Ovary (tissue), 9 donors: Measurements from ENCODE around the gene DYNLT3. TPM values are rescaled to one million over a fixed set of nuclear protein-coding genes. Genes with fewer than 3 reads are reported as not detected.

Experiments
- DNase-seq, 5 donors: peaks; one replicate each; pipeline ENCODE4 v3.0.0-alpha.2; 2019 to 2020
- H3K27ac ChIP-seq, 2 donors: fragments of 200-600 bp; one replicate each; pipeline versions ENCODE4 v1.5.1 to v1.8.0; 2019 to 2022
- H3K27me3 ChIP-seq: fragments of 200-600 bp; one replicate; pipeline ENCODE4 v1.8.0; 2022
- H3K36me3 ChIP-seq: fragments of 200-600 bp; sonication (generic); one replicate; pipeline ENCODE4 v1.5.1; 2019
- H3K4me1 ChIP-seq: one replicate; pipeline ENCODE4 v1.8.1; 2013; ENCODE audit warnings: mild to moderate bottlenecking, moderate library complexity; ENCODE audit not compliant: insufficient read depth
- H3K4me3 ChIP-seq: fragments of 200-600 bp; sonication (generic); one replicate; pipeline ENCODE4 v1.5.1; 2017
- H3K9me3 ChIP-seq, 2 donors: fragments of 200-600 bp in 1 of 2; sonication (generic) in 1 of 2; one replicate each; pipeline versions ENCODE4 v1.5.1 to v1.8.1; 2013 to 2019; ENCODE audit warnings: mild to moderate bottlenecking in 1 of 2, moderate library complexity in 1 of 2
- EP300 ChIP-seq: sonication (generic); formaldehyde crosslinking; IDR thresholded peaks from one replicate; pipeline ENCODE4 v1.6.1; 2017; ENCODE audit warnings: antibody characterized with exemption
- POLR2A ChIP-seq: fragments of 450-650 bp; IDR thresholded peaks from one replicate; pipeline ENCODE4 v1.6.1; 2017; ENCODE audit warnings: antibody characterized with exemption, mild to moderate bottlenecking, moderate library complexity
- WGBS, 3 donors: extraction: QIAGEN DNeasy Blood & Tissue Kit in 1 of 3; methylation state at CpG; one replicate each; pipeline versions ENCODE4 v1.1.5 to v1.1.7; 2013 to 2017; 5-methylcytosine and 5-hydroxymethylcytosine counted together
- intact Hi-C, 4 donors: fragments of 100-400 bp; cut with DNase I; formaldehyde crosslinking; loops; one replicate each; pipeline versions ENCODE4 v1.11.0 to v1.15.1; 2022 to 2023
- polyA plus RNA-seq, 2 donors: library from polyadenylated mRNA; stranded (reverse); fragments of 200-250 nt in 1 of 2; fragments of 350-450 nt in 1 of 2; fragmentation: Illumina TruSeq in 1 of 2; extraction: RNeasy Lipid Tissue Mini Kit (QIAGEN cat#74804) in 1 of 2; gene quantifications; one replicate each; pipeline ENCODE4 v1.2.3, GENCODE V29; 2013 to 2014
- total RNA-seq, 7 donors: library from RNA; depleted of rRNA in 2 of 7; stranded (reverse); fragments of >200 nt in 2 of 7; fragmentation: NEBNext Ultra II Directional in 3 of 7; extraction: Animal tissue kit (Norgen Biotek cat#: 25700) in 3 of 7; gene quantifications; one replicate each; pipeline versions ENCODE4 v1.1.0 to v1.2.4, GENCODE V29; 2016 to 2023
- TF ChIP-seq, protein P1 (sequence below), 3 donors: fragments of 450-650 bp in 2 of 3; fragments of 200-600 bp in 1 of 3; IDR thresholded peaks; one replicate each; pipeline versions ENCODE4 v1.5.1 to v1.8.0; 2016 to 2022; ENCODE audit warnings: antibody characterized with exemption in 3 of 3, mild to moderate bottlenecking in 1 of 3
- donor health status: DM: no; HTN: no; CAD: no; lungs with moderate emphysema.
- donor health status: DM: no; HTN: no; CAD: no.
- donor health status: Bipolar disorder and iron deficiency.
- donor health status: DM: yes; HTN: yes; CAD: no.
- donor health status: DM: no; HTN: no; CAD: no.
- donor health status: DM: yes; HTN: yes; CAD: no.

The DYNLT3 gene
- total and polyA plus RNA-seq, 9 donors = 20.0 to 33.3 (median 28.0) TPM

GRCh38 chrX:37829721-37830120, 17.6 kb downstream of the DYNLT3 start:
- Histone ChIP-seq H3K27ac (no peak overlapping the region), H3K27me3 (no peaks in the 10 kb centered on the region), H3K4me3 (no peak overlapping the region), H3K4me1 (no peaks in the 10 kb centered on the region), H3K36me3 (no peaks in the 10 kb centered on the region), H3K9me3 (no peaks in the 10 kb centered on the region)
- intact Hi-C loops = no loop called here
- DNase-seq = no peak
- WGBS, 3 donors = 44 to 58% (median 51%) methylated on average over 1 of the region's 1 CpG
- TF ChIP-seq, protein P1, sequence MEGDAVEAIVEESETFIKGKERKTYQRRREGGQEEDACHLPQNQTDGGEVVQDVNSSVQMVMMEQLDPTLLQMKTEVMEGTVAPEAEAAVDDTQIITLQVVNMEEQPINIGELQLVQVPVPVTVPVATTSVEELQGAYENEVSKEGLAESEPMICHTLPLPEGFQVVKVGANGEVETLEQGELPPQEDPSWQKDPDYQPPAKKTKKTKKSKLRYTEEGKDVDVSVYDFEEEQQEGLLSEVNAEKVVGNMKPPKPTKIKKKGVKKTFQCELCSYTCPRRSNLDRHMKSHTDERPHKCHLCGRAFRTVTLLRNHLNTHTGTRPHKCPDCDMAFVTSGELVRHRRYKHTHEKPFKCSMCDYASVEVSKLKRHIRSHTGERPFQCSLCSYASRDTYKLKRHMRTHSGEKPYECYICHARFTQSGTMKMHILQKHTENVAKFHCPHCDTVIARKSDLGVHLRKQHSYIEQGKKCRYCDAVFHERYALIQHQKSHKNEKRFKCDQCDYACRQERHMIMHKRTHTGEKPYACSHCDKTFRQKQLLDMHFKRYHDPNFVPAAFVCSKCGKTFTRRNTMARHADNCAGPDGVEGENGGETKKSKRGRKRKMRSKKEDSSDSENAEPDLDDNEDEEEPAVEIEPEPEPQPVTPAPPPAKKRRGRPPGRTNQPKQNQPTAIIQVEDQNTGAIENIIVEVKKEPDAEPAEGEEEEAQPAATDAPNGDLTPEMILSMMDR (IDR thresholded peaks at IDR 0.05) = no peak
- TF ChIP-seq EP300 = no peak
- no peak for TF ChIP-seq POLR2A

- Histone ChIP-seq H3K27ac (no peak overlapping the region), H3K36me3 (no peaks in the 10 kb centered on the region), H3K4me3 (no peak overlapping the region), H3K4me1 (no peaks in the 10 kb centered on the region), H3K27me3 (no peaks in the 10 kb centered on the region), H3K9me3 (no peaks in the 10 kb centered on the region)
- intact Hi-C loops = no loop called here
- WGBS, 3 donors = 5 to 8% (median 7%) methylated on average over 3 of the region's 3 CpGs
- no peak for TF ChIP-seq EP300
- TF ChIP-seq, protein P1 (IDR thresholded peaks at IDR 0.05) = peak; percentile 29 to 65 (median 30)
- DNase-seq = peak in 3 of 5 donors; percentile 18 to 27 (median 18)
Measured at GRCh38 chrX:37825215-37825842, 22.0 kb downstream of the DYNLT3 start.

- Histone ChIP-seq H3K9me3 (no peaks in the 10 kb centered on the region), H3K36me3 (no peaks in the 10 kb centered on the region), H3K4me1 (no peaks in the 10 kb centered on the region), H3K27ac (no peak overlapping the region), H3K27me3 (no peaks in the 10 kb centered on the region), H3K4me3 (no peak overlapping the region)
- intact Hi-C loops = no loop called here
- 55 to 76% (median 58%) methylated on average over 1 of the region's 1 CpG for WGBS, 3 donors
- no peak for DNase-seq
- TF ChIP-seq EP300 = no peak
- no peak for TF ChIP-seq POLR2A
- TF ChIP-seq, protein P1 (IDR thresholded peaks at IDR 0.05) = no peak
Measured at GRCh38 chrX:37824491-37825214, 22.7 kb downstream of the DYNLT3 start.

DNA sequence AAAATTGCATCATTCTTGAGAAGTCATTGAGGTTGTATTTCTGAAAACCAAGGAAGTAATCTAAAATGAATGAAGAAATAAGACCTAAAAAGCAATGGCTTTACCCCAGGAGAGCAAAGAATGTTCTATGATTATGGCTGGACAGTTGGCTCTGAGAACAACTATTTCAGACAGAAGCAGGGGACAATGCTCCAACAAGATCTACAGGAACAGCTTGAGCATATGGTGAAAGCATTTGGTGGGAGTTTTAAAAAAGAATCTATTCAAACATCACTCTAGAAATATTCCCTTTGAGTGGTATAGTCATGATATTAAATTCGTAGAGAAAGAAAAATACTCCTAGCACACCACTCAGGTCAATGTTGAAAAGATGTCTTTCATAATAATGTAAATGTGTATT, 26.7 kb downstream of the DYNLT3 start:
- H3K4me1 ChIP-seq = no peaks in the 10 kb centered on the region
- no peak for TF ChIP-seq EP300
- TF ChIP-seq POLR2A = no peak
- TF ChIP-seq, protein P1 (IDR thresholded peaks at IDR 0.05) = no peak
- H3K27me3 ChIP-seq = no peaks in the 10 kb centered on the region
- intact Hi-C loops = no loop called here
- H3K4me3 ChIP-seq = no peak overlapping the region
- no peaks in the 10 kb centered on the region for H3K9me3 ChIP-seq
- 64 to 78% (median 67%) methylated on average over 1 of the region's 1 CpG for WGBS, 3 donors
- H3K36me3 ChIP-seq = no peaks in the 10 kb centered on the region
- no peak overlapping the region for H3K27ac ChIP-seq
- DNase-seq = no peak
